GM13976 (cell line): ENCODE results near the gene SLC5A11.

Experiments used
- DNase-seq: peaks from one replicate; pipeline ENCODE4 v3.0.0; 2012; ENCODE audit warnings: low spot score
- CTCF ChIP-seq: IDR thresholded peaks from 2 replicates; pipeline ENCODE4 v1.5.1; 2012; ENCODE audit warnings: borderline replicate concordance, mild to moderate bottlenecking; ENCODE audit not compliant: insufficient read depth; ENCODE audit errors: extremely low read depth, missing control alignments, control extremely low read depth
- in situ Hi-C: fragments of 300-500 bp; cut with MboI; formaldehyde crosslinking; loops from one replicate; pipeline ENCODE4 v1.12.0; 2022; ENCODE audit warnings: low sequenced_read_pairs, mixed read lengths, inconsistent platforms; ENCODE audit not compliant: unreplicated experiment

The SLC5A11 gene

GRCh38 chr16:24846548-24847357, 990 bp downstream of the SLC5A11 start:
- no peak for TF ChIP-seq CTCF
- in situ Hi-C loops: no loop called here
- DNase-seq: no peak

GRCh38 chr16:24847358-24847664, 1.5 kb downstream of the SLC5A11 start:
- no peak for DNase-seq
- TF ChIP-seq CTCF: no peak
- in situ Hi-C loops: no loop called here

GRCh38 chr16:24848065-24848464, 2.3 kb downstream of the SLC5A11 start:
- in situ Hi-C loops: no loop called here
- DNase-seq: no peak
- no peak for TF ChIP-seq CTCF

- DNase-seq: no peak
- TF ChIP-seq CTCF: no peak
- in situ Hi-C loops: no loop called here
These were observed 3.9 kb downstream of the SLC5A11 start for GRCh38 chr16:24849641-24850040.

- in situ Hi-C loops: no loop called here
- no peak for DNase-seq
- TF ChIP-seq CTCF: no peak
These were observed 4.7 kb downstream of the SLC5A11 start for GRCh38 chr16:24850289-24850938.

GRCh38 chr16:24851700-24852099, 5.9 kb downstream of the SLC5A11 start:
- in situ Hi-C loops: no loop called here
- no peak for DNase-seq
- no peak for TF ChIP-seq CTCF

- in situ Hi-C loops: no loop called here
These were observed 6.5 kb downstream of the SLC5A11 start for GRCh38 chr16:24852281-24852721.

More at GRCh38 chr16:24852281-24852721, 6.5 kb downstream of the SLC5A11 start:
- no peak for TF ChIP-seq CTCF
- no peak for DNase-seq
